ENCODE results near the gene ENTREP3. TPM values are rescaled to one million over a fixed set of nuclear protein-coding genes. Genes with fewer than 3 reads are reported as not detected.
"Not testable (repeated sequence)": the region's sequence is repeated elsewhere in the genome, so short reads cannot be mapped to it uniquely, and the experiment has no call there.

The ENTREP3 gene
- total and polyA plus RNA-seq, 4 donors: 6.0 to 28.7 (median 24.1) TPM

- Histone ChIP-seq H3K27ac (ENCODE audit: low read depth in 1 of 2, low read length in 2 of 2) (no peak overlapping the region), H3K4me3 (ENCODE audit: low read length in 2 of 2) (no peak overlapping the region), H3K4me1 (ENCODE audit: control insufficient read depth in 1 of 2, insufficient read depth in 2 of 2, low read length in 2 of 2) (no peaks in the 10 kb centered on the region), H3K36me3 (ENCODE audit: control insufficient read depth in 1 of 2, insufficient read depth in 2 of 2, low read length in 1 of 2) (no peaks in the 10 kb centered on the region), H3K27me3 (ENCODE audit: control insufficient read depth in 1 of 2, insufficient read depth in 2 of 2, low read length in 1 of 2) (no peaks in the 10 kb centered on the region), H3K9me3 (ENCODE audit: control insufficient read depth, low read length) (no peaks in the 10 kb centered on the region)
- intact Hi-C loops (cut with DNase I): no loop called here
- WGBS, 2 donors: 13% methylated on average over 37 to 47 of the region's 47 CpGs
- no peak for DNase-seq
- no peak for ATAC-seq (ENCODE audit: low FRiP score)
These were observed 40.1 kb upstream of the ENTREP3 start for GRCh38 chr1:155295183-155295941.

- intact Hi-C loops (cut with DNase I): no loop called here
- Histone ChIP-seq H3K36me3 (ENCODE audit: control insufficient read depth in 1 of 2, insufficient read depth in 2 of 2, low read length in 1 of 2) (no peaks in the 10 kb centered on the region), H3K9me3 (ENCODE audit: control insufficient read depth, low read length) (no peaks in the 10 kb centered on the region), H3K27me3 (ENCODE audit: control insufficient read depth in 1 of 2, insufficient read depth in 2 of 2, low read length in 1 of 2) (no peaks in the 10 kb centered on the region), H3K4me3 (ENCODE audit: low read length in 2 of 2) (no peak overlapping the region), H3K4me1 (ENCODE audit: control insufficient read depth in 1 of 2, insufficient read depth in 2 of 2, low read length in 2 of 2) (no peaks in the 10 kb centered on the region), H3K27ac (ENCODE audit: low read depth in 1 of 2, low read length in 2 of 2) (no peak overlapping the region)
- ATAC-seq (ENCODE audit: low FRiP score) (no peak), DNase-seq (no peak)
- WGBS, 2 donors: 33 to 34% methylated on average over 46 of the region's 46 CpGs
These were observed 39.4 kb upstream of the ENTREP3 start for GRCh38 chr1:155294520-155295182.

- no peak for DNase-seq
- Histone ChIP-seq H3K4me3 (ENCODE audit: low read length in 2 of 2) (no peak overlapping the region), H3K27ac (ENCODE audit: low read depth in 1 of 2, low read length in 2 of 2) (no peak overlapping the region), H3K9me3 (ENCODE audit: control insufficient read depth, low read length) (no peaks in the 10 kb centered on the region), H3K36me3 (ENCODE audit: control insufficient read depth in 1 of 2, insufficient read depth in 2 of 2, low read length in 1 of 2) (no peaks in the 10 kb centered on the region), H3K27me3 (ENCODE audit: control insufficient read depth in 1 of 2, insufficient read depth in 2 of 2, low read length in 1 of 2) (no peaks in the 10 kb centered on the region), H3K4me1 (ENCODE audit: control insufficient read depth in 1 of 2, insufficient read depth in 2 of 2, low read length in 2 of 2) (no peaks in the 10 kb centered on the region)
- intact Hi-C loops (cut with DNase I): no loop called here
- no peak for ATAC-seq (ENCODE audit: low FRiP score)
- 84 to 86% methylated on average over 17 of the region's 17 CpGs for WGBS, 2 donors
These were observed 37.9 kb upstream of the ENTREP3 start for GRCh38 chr1:155293086-155293749.

GRCh38 chr1:155291006-155291405 lies 35.7 kb upstream of the ENTREP3 start:
- H3K27ac ChIP-seq (ENCODE audit: low read depth in 1 of 2, low read length in 2 of 2); H3K36me3 ChIP-seq (ENCODE audit: control insufficient read depth in 1 of 2, insufficient read depth in 2 of 2, low read length in 1 of 2); H3K27me3 ChIP-seq (ENCODE audit: control insufficient read depth in 1 of 2, insufficient read depth in 2 of 2, low read length in 1 of 2); intact Hi-C loops (cut with DNase I); H3K4me1 ChIP-seq (ENCODE audit: control insufficient read depth in 1 of 2, insufficient read depth in 2 of 2, low read length in 2 of 2); DNase-seq; ATAC-seq (ENCODE audit: low FRiP score); H3K4me3 ChIP-seq (ENCODE audit: low read length in 2 of 2); H3K9me3 ChIP-seq (ENCODE audit: control insufficient read depth, low read length): not testable (repeated sequence)
- 80 to 82% methylated on average over 10 of the region's 10 CpGs for WGBS, 2 donors

- intact Hi-C loops (cut with DNase I): no loop called here
These were observed 32.8 kb upstream of the ENTREP3 start for GRCh38 chr1:155287987-155288543.

GRCh38 chr1:155286544-155286943 lies 31.3 kb upstream of the ENTREP3 start:
- no peak overlapping the region for H3K4me3 ChIP-seq (ENCODE audit: low read length in 2 of 2)
- no peaks in the 10 kb centered on the region for H3K9me3 ChIP-seq (ENCODE audit: control insufficient read depth, low read length)
- ATAC-seq (ENCODE audit: low FRiP score): no peak
- H3K36me3 ChIP-seq (ENCODE audit: control insufficient read depth in 1 of 2, insufficient read depth in 2 of 2, low read length in 1 of 2): no peaks in the 10 kb centered on the region
- H3K4me1 ChIP-seq (ENCODE audit: control insufficient read depth in 1 of 2, insufficient read depth in 2 of 2, low read length in 2 of 2): no peaks in the 10 kb centered on the region
- 92 to 100% methylated on average over 2 of the region's 2 CpGs for WGBS, 2 donors
- H3K27ac ChIP-seq (ENCODE audit: low read depth in 1 of 2, low read length in 2 of 2): no peak overlapping the region
- intact Hi-C loops (cut with DNase I): no loop called here
- H3K27me3 ChIP-seq (ENCODE audit: control insufficient read depth in 1 of 2, insufficient read depth in 2 of 2, low read length in 1 of 2): no peaks in the 10 kb centered on the region
- DNase-seq: no peak

More at GRCh38 chr1:155287987-155288543, 32.8 kb upstream of the ENTREP3 start:
- ATAC-seq (ENCODE audit: low FRiP score): no peak
- no peak overlapping the region for H3K27ac ChIP-seq (ENCODE audit: low read depth in 1 of 2, low read length in 2 of 2)
- no peak overlapping the region for H3K4me3 ChIP-seq (ENCODE audit: low read length in 2 of 2)
- no peaks in the 10 kb centered on the region for H3K9me3 ChIP-seq (ENCODE audit: control insufficient read depth, low read length)
- WGBS, 2 donors: 91% methylated on average over 20 to 21 of the region's 21 CpGs
- no peaks in the 10 kb centered on the region for H3K27me3 ChIP-seq (ENCODE audit: control insufficient read depth in 1 of 2, insufficient read depth in 2 of 2, low read length in 1 of 2)
- no peaks in the 10 kb centered on the region for H3K4me1 ChIP-seq (ENCODE audit: control insufficient read depth in 1 of 2, insufficient read depth in 2 of 2, low read length in 2 of 2)
- DNase-seq: no peak
- H3K36me3 ChIP-seq (ENCODE audit: control insufficient read depth in 1 of 2, insufficient read depth in 2 of 2, low read length in 1 of 2): no peaks in the 10 kb centered on the region

GRCh38 chr1:155285631-155286044 lies 30.4 kb upstream of the ENTREP3 start:
- ATAC-seq (ENCODE audit: low FRiP score) (no peak), DNase-seq (no peak)
- H3K4me1 ChIP-seq (ENCODE audit: control insufficient read depth in 1 of 2, insufficient read depth in 2 of 2, low read length in 2 of 2): no peaks in the 10 kb centered on the region
- no peaks in the 10 kb centered on the region for H3K36me3 ChIP-seq (ENCODE audit: control insufficient read depth in 1 of 2, insufficient read depth in 2 of 2, low read length in 1 of 2)
- intact Hi-C loops (cut with DNase I): no loop called here
- no peak overlapping the region for H3K27ac ChIP-seq (ENCODE audit: low read depth in 1 of 2, low read length in 2 of 2)
- no peaks in the 10 kb centered on the region for H3K9me3 ChIP-seq (ENCODE audit: control insufficient read depth, low read length)
- no peaks in the 10 kb centered on the region for H3K27me3 ChIP-seq (ENCODE audit: control insufficient read depth in 1 of 2, insufficient read depth in 2 of 2, low read length in 1 of 2)
- WGBS, 2 donors: 94% methylated on average over 18 of the region's 18 CpGs
- H3K4me3 ChIP-seq (ENCODE audit: low read length in 2 of 2): no peak overlapping the region

- ATAC-seq (ENCODE audit: low FRiP score) (no peak), DNase-seq (no peak)
- Histone ChIP-seq H3K9me3 (ENCODE audit: control insufficient read depth, low read length) (no peaks in the 10 kb centered on the region), H3K27ac (ENCODE audit: low read depth in 1 of 2, low read length in 2 of 2) (no peak overlapping the region), H3K27me3 (ENCODE audit: control insufficient read depth in 1 of 2, insufficient read depth in 2 of 2, low read length in 1 of 2) (no peaks in the 10 kb centered on the region), H3K36me3 (ENCODE audit: control insufficient read depth in 1 of 2, insufficient read depth in 2 of 2, low read length in 1 of 2) (no peaks in the 10 kb centered on the region), H3K4me3 (ENCODE audit: low read length in 2 of 2) (no peak overlapping the region), H3K4me1 (ENCODE audit: control insufficient read depth in 1 of 2, insufficient read depth in 2 of 2, low read length in 2 of 2) (no peaks in the 10 kb centered on the region)
- intact Hi-C loops (cut with DNase I): no loop called here
- 90 to 94% methylated on average over 14 of the region's 14 CpGs for WGBS, 2 donors
These were observed 29.8 kb upstream of the ENTREP3 start for GRCh38 chr1:155285063-155285462.
